GM13977 (cell line): Measurements from ENCODE around the gene XAB2.

ENCODE experiments used
- DNase-seq: peaks from one replicate; pipeline ENCODE4 v3.0.0; 2012; ENCODE audit warnings: low spot score
- in situ Hi-C: fragments of 300-500 bp; cut with MboI; formaldehyde crosslinking; loops from one replicate; pipeline ENCODE4 v1.12.0; 2022; ENCODE audit warnings: low sequenced_read_pairs, low pct_unique_long_range_greater_than_20kb, mixed read lengths, inconsistent platforms; ENCODE audit not compliant: unreplicated experiment
- TF ChIP-seq, protein P1 (sequence below): IDR thresholded peaks from 2 replicates; pipeline ENCODE4 v1.5.1; 2012; ENCODE audit warnings: mild to moderate bottlenecking, control low read depth; ENCODE audit not compliant: insufficient read depth; ENCODE audit errors: extremely low read depth, missing control alignments

XAB2 gene

DNA sequence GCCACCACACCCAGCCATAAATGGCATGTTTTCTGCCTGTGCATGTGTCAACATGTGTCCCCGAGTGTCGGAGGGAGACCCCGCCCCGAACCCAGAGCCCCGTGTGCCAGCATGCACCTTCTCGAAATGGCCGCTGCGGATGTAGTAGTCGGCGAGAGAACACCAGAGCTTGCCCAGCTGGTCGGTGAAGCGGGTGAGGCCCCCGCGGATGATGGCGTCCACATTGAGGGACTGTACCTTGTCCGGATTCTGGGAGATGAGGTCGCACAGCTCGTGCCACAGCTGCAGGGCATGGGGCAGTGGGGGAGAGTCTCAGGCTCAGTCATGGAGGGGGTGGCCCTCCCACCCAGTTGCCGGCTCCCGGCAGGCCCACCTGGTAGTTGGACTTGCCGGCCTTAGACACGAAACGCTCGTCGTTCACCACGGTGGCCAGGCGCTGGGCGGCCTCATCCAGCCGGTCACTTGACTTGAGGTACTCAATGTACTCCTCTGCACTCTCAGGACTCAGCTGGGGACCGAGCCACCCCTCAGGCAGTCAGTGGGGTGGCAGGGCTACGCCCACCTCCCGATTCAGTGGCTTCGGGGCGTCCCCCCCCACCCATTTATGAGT is 3.5 kb downstream of the XAB2 start:
- DNase-seq: no peak
- in situ Hi-C loops: no loop called here
- TF ChIP-seq, protein P1, sequence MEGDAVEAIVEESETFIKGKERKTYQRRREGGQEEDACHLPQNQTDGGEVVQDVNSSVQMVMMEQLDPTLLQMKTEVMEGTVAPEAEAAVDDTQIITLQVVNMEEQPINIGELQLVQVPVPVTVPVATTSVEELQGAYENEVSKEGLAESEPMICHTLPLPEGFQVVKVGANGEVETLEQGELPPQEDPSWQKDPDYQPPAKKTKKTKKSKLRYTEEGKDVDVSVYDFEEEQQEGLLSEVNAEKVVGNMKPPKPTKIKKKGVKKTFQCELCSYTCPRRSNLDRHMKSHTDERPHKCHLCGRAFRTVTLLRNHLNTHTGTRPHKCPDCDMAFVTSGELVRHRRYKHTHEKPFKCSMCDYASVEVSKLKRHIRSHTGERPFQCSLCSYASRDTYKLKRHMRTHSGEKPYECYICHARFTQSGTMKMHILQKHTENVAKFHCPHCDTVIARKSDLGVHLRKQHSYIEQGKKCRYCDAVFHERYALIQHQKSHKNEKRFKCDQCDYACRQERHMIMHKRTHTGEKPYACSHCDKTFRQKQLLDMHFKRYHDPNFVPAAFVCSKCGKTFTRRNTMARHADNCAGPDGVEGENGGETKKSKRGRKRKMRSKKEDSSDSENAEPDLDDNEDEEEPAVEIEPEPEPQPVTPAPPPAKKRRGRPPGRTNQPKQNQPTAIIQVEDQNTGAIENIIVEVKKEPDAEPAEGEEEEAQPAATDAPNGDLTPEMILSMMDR: no peak

DNA sequence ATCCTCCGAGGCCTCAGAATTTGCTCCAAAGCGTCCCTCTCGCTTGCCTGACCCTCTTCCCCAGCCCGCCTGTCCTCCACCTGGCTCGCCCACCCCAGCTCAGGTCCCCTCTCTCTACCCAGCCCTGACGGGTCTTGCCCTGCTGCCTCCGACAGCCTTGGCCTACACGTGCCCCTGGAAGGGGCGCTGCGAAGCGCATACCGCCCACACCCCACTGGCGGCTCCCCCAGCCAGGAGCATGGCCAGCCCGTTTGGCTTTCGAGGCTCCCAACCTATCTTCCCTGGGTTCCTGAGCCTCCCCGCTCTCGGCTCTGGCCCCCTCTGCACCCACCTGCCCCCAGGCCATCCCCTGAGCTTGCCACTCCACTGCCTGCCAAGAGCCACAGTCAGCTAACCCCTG is 4.5 kb downstream of the XAB2 start:
- DNase-seq: no peak
- in situ Hi-C loops: no loop called here
- TF ChIP-seq, protein P1: no peak

DNA sequence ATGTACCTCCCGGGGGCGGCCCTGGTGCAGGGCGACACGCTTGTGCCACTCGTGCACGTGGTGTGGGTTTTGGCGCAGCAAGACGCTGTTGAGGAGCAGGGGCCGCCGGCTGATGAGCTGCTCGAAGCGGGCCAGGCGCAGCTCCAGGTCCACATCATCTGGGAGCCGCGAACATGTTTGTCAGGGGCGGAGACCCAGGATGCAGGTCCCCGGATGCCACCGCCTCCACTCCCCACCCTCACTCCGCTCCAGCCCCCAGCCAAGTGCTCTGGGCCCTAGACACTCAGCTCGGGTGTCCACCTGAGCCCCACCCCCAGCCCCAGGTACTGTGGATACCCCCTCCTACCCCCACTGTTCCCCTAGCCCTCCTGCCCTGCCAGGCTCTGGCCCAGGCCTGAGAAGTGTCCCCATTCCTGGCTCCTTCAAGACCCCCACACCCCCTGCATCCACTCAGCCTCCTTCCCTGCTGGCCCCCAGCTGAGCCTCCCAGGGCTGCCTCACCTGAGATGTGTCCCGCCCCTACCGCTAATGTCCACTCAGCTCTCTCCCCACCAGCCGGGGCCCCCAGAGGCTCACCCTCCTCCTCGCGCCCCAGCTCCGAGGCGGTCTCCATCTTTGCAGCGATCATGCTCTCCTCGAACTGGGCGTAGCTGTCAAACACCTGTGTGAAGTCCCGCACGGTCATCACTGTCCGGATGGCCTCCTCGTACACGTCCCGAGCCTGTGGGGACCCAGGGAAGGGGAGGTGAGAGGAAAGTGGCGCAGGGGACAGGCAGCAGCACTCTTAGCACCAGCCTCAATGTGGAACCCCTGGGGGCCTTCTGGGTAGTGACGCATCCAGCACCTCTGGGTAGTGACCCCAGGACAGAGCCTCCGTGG is 5.4 kb downstream of the XAB2 start:
- in situ Hi-C loops: no loop called here
- TF ChIP-seq, protein P1: no peak
- DNase-seq: no peak

DNA sequence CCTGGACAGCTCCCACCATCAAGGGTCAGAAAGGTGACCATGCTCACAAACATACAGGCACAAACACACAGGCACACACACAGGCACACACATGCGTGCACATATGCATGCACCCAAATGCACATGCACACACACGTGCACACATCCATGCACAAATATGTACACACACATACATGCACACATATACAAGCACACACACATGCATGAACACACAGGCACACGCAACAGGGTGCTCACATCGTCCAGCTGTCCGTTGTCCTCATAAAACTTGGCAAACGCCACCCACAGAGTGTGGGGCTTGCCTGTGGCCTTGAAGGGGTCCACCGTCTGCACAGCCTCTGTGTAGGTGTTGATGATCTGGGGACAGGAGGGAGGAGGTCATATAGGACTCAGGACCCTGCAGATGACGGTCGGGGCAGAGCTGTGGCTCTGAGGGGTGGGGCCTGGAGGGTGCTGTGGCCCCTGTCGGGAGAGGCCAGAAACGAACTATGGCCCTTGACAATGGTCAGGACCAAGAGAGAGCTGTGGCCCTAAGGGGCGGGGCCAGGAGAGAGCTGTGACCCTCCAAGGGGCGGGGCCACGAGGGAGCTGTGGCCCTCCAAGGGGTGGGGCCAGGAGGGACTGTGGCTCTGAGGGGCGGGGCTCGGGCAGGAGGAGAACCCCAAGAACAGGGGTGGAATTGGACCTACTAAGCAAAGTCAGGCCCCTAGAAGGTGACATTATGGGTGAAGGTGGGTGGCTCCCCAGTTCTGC is 6.2 kb downstream of the XAB2 start:
- in situ Hi-C loops: no loop called here

DNA sequence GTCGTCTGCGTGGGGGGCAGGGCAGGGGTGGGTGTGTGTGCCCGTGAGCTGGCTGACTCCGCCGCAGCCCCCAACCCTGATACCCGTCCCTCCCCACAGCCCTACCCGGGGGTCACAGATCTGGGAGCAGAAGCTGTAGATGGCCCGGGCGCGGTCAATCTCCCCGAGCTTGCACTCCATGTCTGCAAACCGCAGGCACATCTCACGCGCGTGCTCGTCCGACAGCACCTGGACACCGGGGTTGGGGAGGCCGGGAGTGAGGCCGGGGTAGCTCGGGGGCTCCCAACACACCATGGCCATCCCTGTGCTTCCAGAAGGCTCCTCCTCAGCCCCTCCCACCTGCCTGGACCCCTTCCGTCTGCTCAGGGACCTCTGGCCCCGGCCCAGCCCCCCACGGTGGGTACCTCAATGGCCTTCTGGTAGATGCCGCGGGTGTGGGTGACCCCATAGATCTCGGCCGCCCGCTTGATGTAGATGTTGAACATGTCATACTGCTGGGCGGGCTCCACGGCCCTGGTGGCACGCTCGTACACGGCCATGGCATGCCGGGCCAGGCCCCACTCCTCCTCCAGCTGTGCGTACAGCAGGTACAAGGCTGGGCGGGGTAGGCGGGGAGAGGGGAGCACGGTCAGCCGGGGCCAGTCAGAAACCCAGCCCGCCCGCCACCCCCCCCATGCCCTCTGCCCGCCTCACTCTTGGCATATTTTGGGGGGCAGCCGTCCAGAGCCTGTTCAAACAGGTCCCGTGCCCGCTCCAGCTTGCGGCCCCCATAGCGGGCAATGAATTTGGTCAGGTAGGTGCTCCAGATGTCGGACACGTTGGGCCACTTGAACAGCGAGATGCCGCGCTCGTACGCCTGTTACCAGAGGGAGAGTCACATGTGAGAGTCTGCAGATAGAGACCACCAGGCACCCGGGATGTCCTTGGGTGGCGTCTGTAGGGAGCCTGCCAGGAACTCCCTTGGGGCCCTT is 8.6 kb downstream of the XAB2 start:
- no peak for DNase-seq
- in situ Hi-C loops: no loop called here
- TF ChIP-seq, protein P1: no peak

More for the DNA sequence above, 6.2 kb downstream of the XAB2 start:
- DNase-seq: no peak
- TF ChIP-seq, protein P1: no peak
